IMR-90 (cell line): ENCODE measurements around the gene GAS7. TPM values are rescaled to one million over a fixed set of nuclear protein-coding genes. Genes with fewer than 3 reads are reported as not detected.

ENCODE experiments used
- ATAC-seq: fragments of 200-7000 bp; cut with Tn5 transposase; 2 replicates; pipeline ENCODE4 v1.9.1; 2020; ENCODE audit warnings: low read depth, mild to moderate bottlenecking, moderate library complexity
- BruUV-seq: library from RNA; stranded (reverse); fragments of 400-500 nt; replicated peaks from 2 replicates; lab custom pipeline; 2021; lab: Mats Ljungman, UMichigan
- CTCF ChIA-PET: fragments of 300-600 bp; formaldehyde crosslinking; extraction: SDS; loops from one replicate; lab custom pipeline; 2021; ENCODE audit warnings: antibody characterized with exemption; lab: Yijun Ruan, JAX
- POLR2A ChIA-PET: fragments of 300-600 bp; sonication (Branson Sonifier 250); formaldehyde crosslinking; loops from one replicate; lab custom pipeline; 2022; ENCODE audit warnings: antibody characterized with exemption; ENCODE audit not compliant: unreplicated experiment; lab: Charles Lee
- DNase-seq: peaks from one replicate; pipeline ENCODE4 v3.0.0; 2013
- H2AFZ ChIP-seq: replicated peaks from 2 replicates; pipeline ENCODE3; 2013; ENCODE audit warnings: low read length, mild to moderate bottlenecking; ENCODE audit not compliant: poor library complexity
- H2AK5ac ChIP-seq: 2 replicates; pipeline ENCODE4 v1.6.1; 2013; ENCODE audit warnings: low read depth, low read length, inconsistent platforms
- H2AK9ac ChIP-seq: replicated peaks from 2 replicates; pipeline ENCODE3; 2013; ENCODE audit warnings: mild to moderate bottlenecking, low read depth, low read length, moderate library complexity; ENCODE audit not compliant: poor library complexity
- H2BK120ac ChIP-seq: 2 replicates; pipeline ENCODE4 v1.6.1; 2013; ENCODE audit warnings: low read depth, low read length, inconsistent platforms
- H2BK15ac ChIP-seq: 3 replicates; pipeline ENCODE4 v1.6.1; 2013; ENCODE audit warnings: low read depth, low read length, inconsistent platforms
- H2BK20ac ChIP-seq: 2 replicates; pipeline ENCODE4 v1.6.1; 2013; ENCODE audit warnings: low read depth, mild to moderate bottlenecking, inconsistent platforms, low read length, moderate library complexity
- H2BK5ac ChIP-seq: 2 replicates; pipeline ENCODE4 v1.6.1; 2013; ENCODE audit warnings: mild to moderate bottlenecking, low read depth, low read length, inconsistent platforms; ENCODE audit not compliant: poor library complexity, severe bottlenecking
- H3K14ac ChIP-seq: replicated peaks from 2 replicates; pipeline ENCODE4 v1.6.1; 2013; ENCODE audit warnings: low read depth, low read length, inconsistent platforms
- H3K18ac ChIP-seq: 2 replicates; pipeline ENCODE4 v1.6.1; 2013; ENCODE audit warnings: low read depth, low read length, control low read depth
- H3K23ac ChIP-seq: 2 replicates; pipeline ENCODE4 v1.6.1; 2013; ENCODE audit warnings: low read depth, low read length, inconsistent platforms
- H3K27ac ChIP-seq: 2 replicates; pipeline ENCODE4 v1.5.1; 2013; ENCODE audit warnings: mild to moderate bottlenecking, control low read depth, low read length; ENCODE audit not compliant: insufficient read depth
- H3K27me3 ChIP-seq: 2 replicates; pipeline ENCODE4 v1.6.1; 2013; ENCODE audit warnings: low read length; ENCODE audit not compliant: control insufficient read depth, insufficient read depth
- H3K36me3 ChIP-seq: 2 replicates; pipeline ENCODE4 v1.6.1; 2013; ENCODE audit warnings: low read length, mixed read lengths; ENCODE audit not compliant: control insufficient read depth, insufficient read depth
- H3K4ac ChIP-seq: 2 replicates; pipeline ENCODE4 v1.6.1; 2013; ENCODE audit warnings: low read depth, low read length, inconsistent platforms
- H3K4me1 ChIP-seq: 2 replicates; pipeline ENCODE4 v1.6.1; 2013; ENCODE audit warnings: low read length, mixed read lengths; ENCODE audit not compliant: control insufficient read depth, insufficient read depth
- H3K4me2 ChIP-seq: 2 replicates; pipeline ENCODE4 v1.6.1; 2013; ENCODE audit warnings: low read depth, mild to moderate bottlenecking, control low read depth, low read length, moderate library complexity
- H3K4me3 ChIP-seq: 2 replicates; pipeline ENCODE4 v1.5.1; 2013; ENCODE audit warnings: low read depth, mild to moderate bottlenecking, control low read depth, low read length, moderate library complexity; ENCODE audit not compliant: insufficient read depth
- H3K56ac ChIP-seq: 2 replicates; pipeline ENCODE4 v1.6.1; 2013; ENCODE audit warnings: low read length, inconsistent platforms; ENCODE audit not compliant: insufficient read depth; ENCODE audit errors: extremely low read depth
- H3K79me1 ChIP-seq, 2 experiments: 2 replicates each; pipeline ENCODE4 v1.6.1; 2013; ENCODE audit warnings: low read length in 2 of 2, inconsistent platforms in 1 of 2, low read depth in 1 of 2
- H3K9ac ChIP-seq: 2 replicates; pipeline ENCODE4 v1.6.1; 2013; ENCODE audit warnings: low read depth, low read length, control low read depth
- H3K9me1 ChIP-seq: 2 replicates; pipeline ENCODE4 v1.6.1; 2013; ENCODE audit warnings: low read length, inconsistent platforms; ENCODE audit not compliant: insufficient read depth
- H3K9me3 ChIP-seq: 2 replicates; pipeline ENCODE4 v1.6.1; 2013; ENCODE audit warnings: low read length; ENCODE audit not compliant: control insufficient read depth, insufficient read depth
- H4K20me1 ChIP-seq: 2 replicates; pipeline ENCODE4 v1.6.1; 2013; ENCODE audit warnings: low read length, inconsistent platforms; ENCODE audit not compliant: insufficient read depth
- H4K5ac ChIP-seq: 2 replicates; pipeline ENCODE4 v1.6.1; 2013; ENCODE audit warnings: mild to moderate bottlenecking, low read depth, low read length, control low read depth
- H4K8ac ChIP-seq, 2 experiments: 2 replicates each; pipeline ENCODE4 v1.6.1; 2013; ENCODE audit warnings: low read depth in 2 of 2, low read length in 2 of 2, control low read depth in 1 of 2, inconsistent platforms in 1 of 2
- H4K91ac ChIP-seq: 2 replicates; pipeline ENCODE4 v1.6.1; 2013; ENCODE audit warnings: low read depth, low read length, inconsistent platforms; ENCODE audit not compliant: insufficient read depth
- BHLHE40 ChIP-seq: fragments of 150-350 bp; IDR thresholded peaks from 2 replicates; pipeline ENCODE4 v1.6.1; 2016; ENCODE audit warnings: mild to moderate bottlenecking, low read depth, low read length
- CEBPB ChIP-seq: IDR thresholded peaks from 2 replicates; pipeline ENCODE4 v1.6.1; 2012; ENCODE audit warnings: low read depth, low read length, improper control_type of control experiment
- CHD1 ChIP-seq: IDR thresholded peaks from 2 replicates; pipeline ENCODE4 v1.6.1; 2012; ENCODE audit warnings: low read depth, low read length, improper control_type of control experiment
- CTCF ChIP-seq: conservative IDR thresholded peaks from 2 replicates; pipeline ENCODE4 v1.5.1; 2012; ENCODE audit warnings: mild to moderate bottlenecking, low read depth, low read length, improper control_type of control experiment
- FOS ChIP-seq: fragments of 150-350 bp; IDR thresholded peaks from 2 replicates; pipeline ENCODE4 v1.6.1; 2016; ENCODE audit warnings: low read depth, low read length
- MAFK ChIP-seq: IDR thresholded peaks from 2 replicates; pipeline ENCODE4 v1.6.1; 2012; ENCODE audit warnings: low read depth, low read length, improper control_type of control experiment
- MAZ ChIP-seq: IDR thresholded peaks from 2 replicates; pipeline ENCODE4 v1.6.1; 2012; ENCODE audit warnings: low read depth, mild to moderate bottlenecking, low read length, improper control_type of control experiment, moderate library complexity, borderline replicate concordance
- MXI1 ChIP-seq: IDR thresholded peaks from 2 replicates; pipeline ENCODE4 v1.6.1; 2012; ENCODE audit warnings: low read depth, mild to moderate bottlenecking, low read length, moderate library complexity, borderline replicate concordance
- NFE2L2 ChIP-seq: fragments of 150-350 bp; IDR thresholded peaks from 2 replicates; pipeline ENCODE4 v1.6.1; 2016; ENCODE audit warnings: low read depth, mild to moderate bottlenecking, low read length
- POLR2A ChIP-seq: IDR thresholded peaks from 2 replicates; pipeline ENCODE4 v1.6.1; 2012; ENCODE audit warnings: mild to moderate bottlenecking, low read depth, low read length
- RAD21 ChIP-seq: IDR thresholded peaks from 2 replicates; pipeline ENCODE4 v1.6.1; 2012; ENCODE audit warnings: low read length, improper control_type of control experiment
- RCOR1 ChIP-seq: IDR thresholded peaks from 2 replicates; pipeline ENCODE4 v1.6.1; 2012; ENCODE audit warnings: mild to moderate bottlenecking, low read length, improper control_type of control experiment; ENCODE audit not compliant: insufficient replicate concordance
- RFX5 ChIP-seq: IDR thresholded peaks from 2 replicates; pipeline ENCODE4 v1.8.0; 2012; ENCODE audit warnings: low read depth, mild to moderate bottlenecking, low read length, moderate library complexity
- SMC3 ChIP-seq: fragments of 150-350 bp; IDR thresholded peaks from 2 replicates; pipeline ENCODE4 v1.6.1; 2016; ENCODE audit warnings: low read depth, mild to moderate bottlenecking, antibody characterized with exemption, low read length, moderate library complexity
- WGBS, 2 experiments: methylation state at CpG; one replicate each; pipeline versions ENCODE4 v1.1.5 to v1.1.7; 2013; ENCODE audit warnings: missing lambda C conversion rate in 2 of 2; ENCODE audit not compliant: insufficient read length in 1 of 2; ENCODE audit errors: extremely low coverage in 2 of 2; 5-methylcytosine and 5-hydroxymethylcytosine counted together
- dilution Hi-C: fragments of 300-500 bp; cut with HindIII; formaldehyde crosslinking; loops from one replicate; pipeline ENCODE4 v1.14.3; 2018; ENCODE audit warnings: low sequenced_read_pairs; ENCODE audit not compliant: unreplicated experiment
- in situ Hi-C: fragments of 300-500 bp; cut with MboI; formaldehyde crosslinking; loops from 3 replicates; pipeline ENCODE4 v1.14.3; 2019; ENCODE audit warnings: low sequenced_read_pairs, inconsistent platforms, mixed read lengths
- intact Hi-C: fragments of 100-400 bp; cut with micrococcal nuclease; formaldehyde crosslinking; loops from 2 replicates; pipeline ENCODE4 v1.10.0; 2022
- polyA plus RNA-seq, 3 experiments: library from polyadenylated mRNA; depleted of rRNA; stranded (reverse); fragments of >200 nt; gene quantifications; 2 replicates each; pipeline ENCODE4 v1.2.3, GENCODE V29; 2012; ENCODE audit warnings: low replicate concordance in 1 of 3
- total RNA-seq: library from RNA; depleted of rRNA; stranded (reverse); fragments of >200 nt; gene quantifications from 2 replicates; pipeline ENCODE4 v1.2.3, GENCODE V29; 2012
- TF ChIP-seq, protein P1 (sequence below): fragments of 150-350 bp; IDR thresholded peaks from 2 replicates; pipeline ENCODE4 v1.6.1; 2017; ENCODE audit warnings: mild to moderate bottlenecking, antibody characterized with exemption, low read length, low read depth
- TF ChIP-seq, protein P2 (sequence below): fragments of 150-350 bp; IDR thresholded peaks from 2 replicates; pipeline ENCODE4 v1.6.1; 2016; ENCODE audit warnings: low read depth, mild to moderate bottlenecking, low read length, moderate library complexity, borderline replicate concordance

Gene GAS7
- total and polyA plus RNA-seq, 2 of the 4 experiments (the other 2 are of a cell fraction), result 4.6 to 5.0 TPM

- H3K36me3 ChIP-seq, result no peaks in the 10 kb centered on the region
- no TSS peak for BruUV-seq
- H4K20me1 ChIP-seq, result no peaks in the 10 kb centered on the region
- no peak overlapping the region for H3K23ac ChIP-seq
- no peak overlapping the region for H2BK20ac ChIP-seq
- H3K9me3 ChIP-seq, result no peaks in the 10 kb centered on the region
- H3K9me1 ChIP-seq, result no peaks in the 10 kb centered on the region
- no peaks in the 10 kb centered on the region for H3K79me1 ChIP-seq
- H3K4ac ChIP-seq, result no peak overlapping the region; the same call in 1 of the 2 replicates
- H2AK5ac ChIP-seq, result no peak overlapping the region
- H2BK5ac ChIP-seq, result no peak overlapping the region
- H4K5ac ChIP-seq, result no peak overlapping the region
- ChIA-PET CTCF (no interaction called here), POLR2A (no interaction called here)
- no peak overlapping the region for H2BK15ac ChIP-seq
- H4K91ac ChIP-seq, result no peak overlapping the region
- H2AFZ ChIP-seq, result no peak overlapping the region
- H2BK120ac ChIP-seq, result no peak overlapping the region
- 100% methylated on average over 1 of the region's 3 CpGs; no CpG with 5 or more reads in 1 of the 2 experiments for WGBS, 2 experiments
- H3K27me3 ChIP-seq, result no peaks in the 10 kb centered on the region; the same call in 1 of the 2 replicates
- H3K4me3 ChIP-seq, result no peak overlapping the region
- H4K8ac ChIP-seq, result no peak overlapping the region
- no peak for TF ChIP-seq NFE2L2
- TF ChIP-seq CTCF, result no peak
- no peak for TF ChIP-seq RFX5
- no peak for TF ChIP-seq SMC3
- no peak for TF ChIP-seq RAD21
- TF ChIP-seq CEBPB, result no peak
- TF ChIP-seq MAFK, result no peak
- TF ChIP-seq, protein P1, sequence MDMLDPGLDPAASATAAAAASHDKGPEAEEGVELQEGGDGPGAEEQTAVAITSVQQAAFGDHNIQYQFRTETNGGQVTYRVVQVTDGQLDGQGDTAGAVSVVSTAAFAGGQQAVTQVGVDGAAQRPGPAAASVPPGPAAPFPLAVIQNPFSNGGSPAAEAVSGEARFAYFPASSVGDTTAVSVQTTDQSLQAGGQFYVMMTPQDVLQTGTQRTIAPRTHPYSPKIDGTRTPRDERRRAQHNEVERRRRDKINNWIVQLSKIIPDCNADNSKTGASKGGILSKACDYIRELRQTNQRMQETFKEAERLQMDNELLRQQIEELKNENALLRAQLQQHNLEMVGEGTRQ, result no peak
- no peak for TF ChIP-seq RCOR1
- TF ChIP-seq FOS, result no peak
- TF ChIP-seq POLR2A, result no peak
- TF ChIP-seq, protein P2, sequence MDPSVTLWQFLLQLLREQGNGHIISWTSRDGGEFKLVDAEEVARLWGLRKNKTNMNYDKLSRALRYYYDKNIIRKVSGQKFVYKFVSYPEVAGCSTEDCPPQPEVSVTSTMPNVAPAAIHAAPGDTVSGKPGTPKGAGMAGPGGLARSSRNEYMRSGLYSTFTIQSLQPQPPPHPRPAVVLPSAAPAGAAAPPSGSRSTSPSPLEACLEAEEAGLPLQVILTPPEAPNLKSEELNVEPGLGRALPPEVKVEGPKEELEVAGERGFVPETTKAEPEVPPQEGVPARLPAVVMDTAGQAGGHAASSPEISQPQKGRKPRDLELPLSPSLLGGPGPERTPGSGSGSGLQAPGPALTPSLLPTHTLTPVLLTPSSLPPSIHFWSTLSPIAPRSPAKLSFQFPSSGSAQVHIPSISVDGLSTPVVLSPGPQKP, result no peak
- TF ChIP-seq BHLHE40, result no peak
- no peak for TF ChIP-seq MAZ
- TF ChIP-seq CHD1, result no peak
- TF ChIP-seq MXI1, result no peak
- H3K18ac ChIP-seq, result no peak overlapping the region
- in situ Hi-C loops (no loop called here), intact Hi-C loops (no loop called here), dilution Hi-C loops (no loop called here)
- no peak overlapping the region for H3K14ac ChIP-seq
- H3K56ac ChIP-seq, result no peak overlapping the region
- ATAC-seq (no peak), DNase-seq (no peak)
- H3K27ac ChIP-seq, result no peak overlapping the region
- no peak overlapping the region for H3K4me2 ChIP-seq
- H2AK9ac ChIP-seq, result no peak overlapping the region
- H3K9ac ChIP-seq, result no peak overlapping the region
- no peaks in the 10 kb centered on the region for H3K4me1 ChIP-seq
Observed at GRCh38 chr17:9894231-9894630, 304.2 kb downstream of the GAS7 start.
